CD4-positive, alpha-beta T cell treated with Interleukin-6 at 100 ng/mL for 8 hours (primary cell): Measurements from ENCODE around the gene SMCR8.
"Not testable (repeated sequence)": the region's sequence is repeated elsewhere in the genome, so short reads cannot be mapped to it uniquely, and the experiment has no call there.

ENCODE experiments used
- DNase-seq: peaks from one replicate; pipeline ENCODE4 v3.0.0-alpha.2; 2020; ENCODE audit warnings: mixed read lengths, low spot score

The SMCR8 gene

DNA sequence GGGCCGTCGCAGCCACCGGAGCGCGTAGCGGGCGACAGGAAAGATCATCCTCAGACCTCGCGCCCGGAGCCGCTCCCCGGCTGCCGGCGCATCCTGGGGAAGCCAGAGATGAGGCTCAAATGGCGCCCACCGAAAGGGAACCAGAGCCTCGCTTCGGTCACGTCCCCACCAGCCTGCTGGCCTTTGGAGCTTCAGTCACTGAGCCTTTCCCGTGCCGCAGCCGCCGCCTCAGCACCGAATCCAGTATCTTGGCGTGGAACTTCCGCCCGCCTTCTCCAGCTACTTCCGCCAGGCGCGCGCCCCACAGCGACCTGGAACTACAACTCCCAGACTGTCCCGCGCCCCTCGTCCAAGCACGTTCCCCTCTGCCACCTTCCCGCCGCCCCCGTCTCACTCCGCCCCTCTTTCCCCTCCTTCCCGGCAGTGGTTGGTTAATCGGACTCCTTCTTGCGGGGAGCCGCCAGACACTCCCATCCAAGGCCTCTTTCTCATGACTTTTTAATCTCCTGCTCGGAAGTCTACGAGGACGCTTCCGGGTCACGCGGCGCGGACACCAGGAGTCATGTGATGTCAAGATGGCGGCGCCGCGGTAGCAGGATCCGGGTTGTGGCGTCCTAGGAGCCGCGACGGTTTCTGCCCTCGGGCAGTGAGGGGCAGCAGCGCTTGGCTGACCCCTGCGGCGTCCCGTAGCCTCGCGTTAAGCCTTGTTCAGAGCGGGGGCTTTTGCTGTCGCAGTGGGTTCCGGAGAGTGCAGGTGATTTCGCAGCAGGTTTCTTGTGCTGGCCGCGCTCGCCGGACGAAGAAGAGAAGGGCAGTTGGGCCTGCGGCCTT, at the start of gene SMCR8, which contains the start of gene TOP3A:
TSS of gene SMCR8 (plus strand) at position 563 of the 831 bp plus-strand sequence. CDS start 497 bp downstream, outside the sequence.
TSS of gene TOP3A (minus strand) at position 264 of the 831 bp plus-strand sequence. CDS start at position 48, 216 bp downstream.
- DNase-seq = peak; percentile 98

GRCh38 chr17:18267366-18267765, 47.7 kb upstream of the SMCR8 start:
- no peak for DNase-seq

DNA sequence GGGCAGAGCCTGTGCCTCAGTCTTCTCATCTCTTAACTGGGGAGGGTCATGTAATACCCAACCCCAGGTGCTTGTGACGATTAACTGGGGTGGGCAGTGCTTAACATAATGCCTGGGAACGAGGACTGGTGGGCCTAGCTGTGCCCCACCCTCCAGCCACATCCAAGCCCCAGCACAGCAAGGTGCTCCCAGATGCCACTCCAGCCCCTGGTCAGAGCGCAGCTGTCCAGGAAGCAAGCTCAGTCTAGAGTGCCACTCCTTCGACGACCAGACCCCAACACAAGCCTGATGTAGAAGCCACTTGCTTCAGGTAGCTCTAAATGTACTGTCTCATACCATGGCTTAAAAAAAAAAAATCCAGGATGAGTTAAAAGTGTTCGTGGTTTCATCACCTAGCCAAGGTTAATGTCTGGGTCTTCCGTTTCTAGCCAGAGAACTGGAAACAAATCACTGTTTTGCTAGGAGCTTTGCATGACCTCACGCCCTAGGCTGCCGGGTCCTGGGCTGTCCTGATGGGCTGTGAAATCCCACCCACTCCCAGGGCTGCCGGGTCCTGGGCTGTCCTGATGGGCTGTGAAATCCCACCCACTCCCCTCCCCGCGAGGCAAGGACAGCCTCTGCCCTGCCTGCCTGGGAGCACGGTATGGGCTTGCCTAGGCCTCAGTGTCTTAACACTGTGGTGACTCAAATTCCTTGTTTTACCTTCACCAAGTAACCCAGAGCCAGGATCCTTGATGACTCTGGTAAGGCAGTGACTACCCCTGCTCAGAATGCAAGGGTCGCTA, 47.0 kb upstream of the SMCR8 start:
- no peak for DNase-seq

DNA sequence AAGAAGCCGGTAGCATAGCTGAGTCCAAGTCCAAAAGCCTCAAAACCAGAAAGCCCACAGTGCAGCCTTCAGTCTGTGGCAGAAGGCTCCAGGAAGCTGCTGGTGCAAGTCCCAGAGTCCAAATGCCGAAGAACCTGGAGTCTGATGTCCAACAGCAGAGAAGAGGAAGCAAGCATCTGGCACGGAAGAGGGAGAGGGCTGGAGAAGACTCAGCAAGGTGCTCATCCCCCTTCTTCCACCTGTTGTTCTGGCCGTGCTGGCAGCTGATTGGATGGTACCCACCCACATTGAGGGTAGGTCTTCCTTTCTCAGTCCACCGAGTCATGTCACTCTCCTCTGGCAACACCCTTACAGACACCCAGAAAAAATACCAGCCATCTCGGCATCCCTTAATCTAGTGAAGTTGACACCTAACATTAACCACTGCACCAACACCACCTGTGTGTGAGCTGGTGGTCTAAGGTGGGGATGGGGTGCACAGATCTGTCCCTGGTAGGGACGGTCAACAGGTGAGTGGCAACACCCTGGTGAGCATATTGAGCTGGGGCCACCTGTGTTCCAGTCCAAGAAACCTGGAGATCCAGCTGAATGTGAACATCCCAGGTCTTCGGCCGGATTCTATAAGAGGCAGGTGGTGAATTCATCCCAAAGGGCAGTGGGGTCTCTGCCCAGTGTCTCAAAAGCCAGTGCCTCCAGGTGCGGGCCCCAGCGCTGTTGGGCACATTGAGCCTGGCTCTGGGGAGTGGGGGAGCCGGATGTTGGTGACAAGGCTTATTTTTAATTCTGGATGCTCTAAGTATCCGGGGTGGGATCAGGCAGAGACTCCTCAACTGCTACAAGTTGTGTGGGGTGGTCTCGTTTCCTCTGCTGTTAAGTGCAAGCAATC, 44.8 kb upstream of the SMCR8 start:
- no peak for DNase-seq

DNA sequence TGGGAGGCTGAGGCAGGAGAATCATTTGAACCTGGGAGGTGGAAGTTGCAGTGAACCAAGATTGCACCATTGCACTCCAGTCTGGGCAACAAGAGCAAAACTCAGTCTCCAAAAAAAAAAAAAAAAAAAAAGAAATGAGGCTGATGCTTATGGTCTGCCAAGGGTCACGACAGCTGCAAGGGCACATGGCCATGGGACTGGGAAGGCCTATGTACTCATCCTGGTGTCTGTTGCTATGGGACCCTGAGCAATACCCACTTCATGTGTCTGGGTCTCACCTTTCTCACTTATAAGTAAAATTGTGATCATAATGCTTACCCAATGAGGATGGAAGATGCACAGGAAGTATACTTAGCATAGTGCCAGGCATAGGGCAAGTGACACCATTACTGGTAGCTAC, 38.0 kb upstream of the SMCR8 start:
- no peak for DNase-seq

GRCh38 chr17:18278867-18279266, 36.2 kb upstream of the SMCR8 start:
- DNase-seq = no peak

DNA sequence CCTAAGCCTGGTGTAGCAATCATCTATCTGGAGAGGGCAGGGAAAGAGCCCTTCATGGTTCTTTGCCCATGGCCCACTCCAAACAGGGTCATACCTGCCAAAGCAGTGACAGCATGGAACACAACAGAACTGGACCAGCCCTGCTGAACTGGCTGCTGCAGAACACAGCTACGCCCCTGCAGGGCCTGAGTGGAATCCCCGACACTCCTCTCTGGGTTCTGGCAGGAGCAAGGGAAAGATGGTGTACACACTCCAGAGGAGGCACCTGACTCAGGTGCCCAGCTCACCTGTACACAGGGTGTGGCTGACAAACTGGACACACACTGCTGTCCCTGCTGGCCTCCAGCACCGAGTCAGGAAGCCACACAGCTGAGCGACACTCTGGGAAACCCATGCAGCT, 34.8 kb upstream of the SMCR8 start:
- DNase-seq = no peak

- DNase-seq = no peak
These were observed 34.2 kb upstream of the SMCR8 start for GRCh38 chr17:18280766-18281371.

DNA sequence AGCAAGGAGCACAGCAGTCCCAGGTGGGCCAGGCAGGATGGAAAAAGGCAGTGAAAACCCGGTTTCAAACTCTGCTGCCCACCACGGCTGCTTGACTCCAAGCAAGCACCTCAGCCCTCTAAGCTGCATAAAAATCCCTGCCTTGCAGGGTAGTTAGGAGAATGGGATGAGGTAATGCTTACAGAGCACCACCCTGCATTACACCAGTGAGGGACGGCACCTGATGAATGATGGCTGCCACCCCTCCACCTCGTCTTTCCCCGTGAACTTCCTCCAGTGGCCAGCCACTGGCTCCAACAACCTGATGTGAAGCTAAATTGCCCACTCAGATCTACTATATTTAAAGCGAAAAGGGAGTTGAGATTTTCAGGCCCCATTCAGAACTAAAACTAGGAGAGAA, 33.3 kb upstream of the SMCR8 start:
- no peak for DNase-seq

- no peak for DNase-seq
These were observed 29.8 kb upstream of the SMCR8 start for GRCh38 chr17:18285296-18285695.

- no peak for DNase-seq
These were observed 23.2 kb upstream of the SMCR8 start for GRCh38 chr17:18291718-18292540.

- not testable (repeated sequence) for DNase-seq
These were observed 17.0 kb upstream of the SMCR8 start for GRCh38 chr17:18298061-18298460.

GRCh38 chr17:18300725-18301480, 14.2 kb upstream of the SMCR8 start:
- no peak for DNase-seq

DNA sequence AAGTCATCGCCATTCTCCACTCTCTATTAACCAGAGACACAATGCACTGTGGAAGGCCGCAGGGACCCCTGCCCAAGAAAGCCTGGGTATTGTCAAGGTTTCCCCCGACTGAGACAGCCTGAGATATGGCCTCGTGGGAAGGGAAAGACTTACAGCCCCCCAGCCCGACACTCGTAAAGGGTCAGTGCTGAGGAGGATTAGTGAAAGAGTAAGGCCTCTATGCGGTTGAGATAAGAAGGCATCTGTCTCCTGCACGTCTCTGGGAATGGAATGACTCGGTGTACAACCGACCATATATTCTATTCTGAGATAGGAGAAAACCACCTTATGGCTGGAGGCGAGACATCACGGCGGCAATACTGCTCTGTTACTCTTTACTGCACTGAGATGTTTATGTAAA, 11.9 kb upstream of the SMCR8 start:
- DNase-seq = not testable (repeated sequence)

DNA sequence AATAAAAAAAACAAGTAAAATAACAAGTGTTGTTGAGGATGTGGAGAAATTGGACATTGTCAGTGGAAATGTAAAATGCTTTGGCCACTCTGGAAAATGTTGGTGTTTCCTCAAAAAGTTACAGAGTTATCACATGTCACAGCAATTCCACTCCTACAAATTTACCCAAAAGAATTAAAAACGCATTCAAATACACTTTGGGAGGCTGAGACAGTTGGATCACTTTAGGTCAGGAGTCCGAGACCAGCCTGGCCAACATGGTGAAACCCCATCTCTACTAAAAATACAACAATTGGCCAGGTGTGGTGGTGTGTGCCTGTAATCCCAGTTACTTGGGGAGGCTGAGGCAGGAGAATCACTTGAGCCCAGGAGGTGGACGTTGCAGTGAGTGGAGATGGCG, 5.9 kb upstream of the SMCR8 start:
- no peak for DNase-seq

DNA sequence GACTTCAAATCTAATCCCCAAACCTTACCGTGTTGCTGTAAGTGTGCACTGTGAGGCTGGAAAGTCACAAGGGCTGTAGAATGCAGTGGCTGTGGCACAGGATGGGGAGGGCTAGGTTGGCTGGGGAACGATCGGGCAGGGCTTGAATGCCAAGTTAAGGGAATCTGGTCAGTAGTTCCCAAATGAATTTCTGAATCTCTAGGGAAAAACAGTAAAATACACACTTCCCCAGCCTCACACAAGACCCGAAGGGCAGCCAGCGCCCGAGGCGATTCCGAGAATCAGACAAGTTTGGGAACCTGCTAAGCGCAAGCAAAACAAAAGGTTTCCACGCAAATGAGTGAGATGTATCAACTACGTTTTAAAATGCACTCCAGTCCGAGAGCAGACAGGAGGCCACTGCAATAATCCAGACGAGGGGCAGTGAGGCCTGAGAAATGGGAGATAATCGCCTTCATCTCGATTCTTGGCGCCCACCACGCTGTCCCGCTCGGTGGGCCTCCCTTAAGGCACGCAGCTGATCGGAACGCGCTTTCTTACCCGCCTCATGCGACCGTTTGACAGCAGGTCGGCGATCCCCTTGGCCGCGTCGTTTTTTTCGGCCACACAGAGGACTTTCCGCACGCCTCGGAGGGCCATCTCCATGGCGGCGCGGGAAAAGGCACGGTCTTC, 898 bp upstream of the SMCR8 start:
- DNase-seq = peak; percentile 10

GRCh38 chr17:18315562-18315922, 449 bp downstream of the SMCR8 start:
- peak; percentile 18 for DNase-seq

- DNase-seq = no peak
These were observed 868 bp downstream of the SMCR8 start for GRCh38 chr17:18315961-18316360.

GRCh38 chr17:18318117-18318516, 3.0 kb downstream of the SMCR8 start:
- no peak for DNase-seq
